Erythroblast (primary cell): ENCODE data around the gene STK39.

ENCODE experiments used
- GATA1 ChIP-seq: IDR thresholded peaks from 2 replicates; pipeline ENCODE4 v1.6.1; 2011; ENCODE audit warnings: low read depth, mild to moderate bottlenecking, control low read depth, low read length, moderate library complexity
- POLR2A ChIP-seq: IDR thresholded peaks from 2 replicates; pipeline ENCODE4 v1.6.1; 2011; ENCODE audit warnings: mild to moderate bottlenecking, low read length

DNA sequence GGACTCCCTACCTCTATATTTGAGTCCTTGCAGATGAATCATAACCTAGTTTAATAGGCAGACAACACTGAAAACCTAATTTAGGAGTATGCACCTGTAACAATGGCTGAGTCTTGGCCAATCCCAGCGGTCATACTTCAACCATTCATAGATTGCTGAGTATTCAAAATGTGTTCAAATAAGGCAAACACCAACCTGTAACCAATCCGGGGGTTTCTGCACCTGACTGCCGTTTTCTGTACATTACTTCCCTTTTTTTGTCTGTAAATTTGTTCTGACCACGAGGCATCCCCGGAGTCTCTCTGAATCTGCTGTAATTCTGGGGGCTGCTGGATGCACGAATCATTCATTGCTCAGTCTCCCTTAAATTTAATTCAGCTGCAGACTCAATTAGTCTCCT, 338.6 kb downstream of the STK39 start:
- TF ChIP-seq POLR2A (no peak), GATA1 (no peak)
